Endothelial cell of umbilical vein (primary cell): ENCODE data around the gene SLC25A26. TPM values are rescaled to one million over a fixed set of nuclear protein-coding genes. Genes with fewer than 3 reads are reported as not detected.

Experiments used
- BruUV-seq: library from RNA; stranded (reverse); fragments of 400-500 nt; replicated peaks from 2 replicates; lab custom pipeline; 2021; lab: Mats Ljungman, UMichigan
- CTCF ChIA-PET: fragments of 300-600, 350-600 bp; sonication (Branson Sonifier 250); formaldehyde crosslinking; loops from one replicate; lab custom pipeline; 2021; ENCODE audit warnings: antibody characterized with exemption, inconsistent platforms; lab: Charles Lee
- POLR2A ChIA-PET: fragments of 300-600, 350-600 bp; sonication (Branson Sonifier 250); formaldehyde crosslinking; loops from one replicate; lab custom pipeline; 2021; ENCODE audit warnings: antibody characterized with exemption, inconsistent platforms; lab: Charles Lee
- DNase-seq: peaks from one replicate; pipeline ENCODE4 v3.0.0-alpha.2; 2011; ENCODE audit warnings: low read depth, low spot score
- FAIRE-seq: peaks from 2 replicates; lab custom pipeline; 2011; peaks lifted over from hg19 to GRCh38; lab: Jason Lieb, UNC
- H2AFZ ChIP-seq: 2 replicates; pipeline ENCODE4 v1.6.0; 2012; ENCODE audit warnings: low read depth, low read length, control low read depth, inconsistent platforms
- H3K27ac ChIP-seq: 2 replicates; pipeline ENCODE4 v1.5.1; 2011; ENCODE audit warnings: low read depth, mild to moderate bottlenecking, control low read depth, low read length, moderate library complexity; ENCODE audit not compliant: insufficient read depth
- H3K27me3 ChIP-seq, 2 experiments: 2 replicates each; pipeline versions ENCODE4 v1.6.0 to v1.6.1; 2011; ENCODE audit warnings: low read length in 2 of 2, mixed read lengths in 1 of 2; ENCODE audit not compliant: control insufficient read depth in 2 of 2, insufficient read depth in 2 of 2
- H3K36me3 ChIP-seq, 2 experiments: 2 replicates in 1 of 2; 3 replicates in 1 of 2; pipeline ENCODE4 v1.5.1; 2011; ENCODE audit warnings: low read length in 2 of 2, mild to moderate bottlenecking in 1 of 2, moderate library complexity in 1 of 2; ENCODE audit not compliant: control insufficient read depth in 2 of 2, insufficient read depth in 2 of 2; ENCODE audit errors: extremely low read depth in 1 of 2
- H3K4me1 ChIP-seq: 3 replicates; pipeline ENCODE4 v1.5.1; 2011; ENCODE audit warnings: mild to moderate bottlenecking, low read length; ENCODE audit not compliant: control insufficient read depth, insufficient read depth; ENCODE audit errors: extremely low read depth
- H3K4me2 ChIP-seq: 2 replicates; pipeline ENCODE4 v1.6.1; 2011; ENCODE audit warnings: low read length, control low read depth, mixed read lengths; ENCODE audit not compliant: insufficient read depth
- H3K4me3 ChIP-seq, 3 experiments: fragments of 200-600 bp in 1 of 3; sonication (generic), shearing (Covaris generic) in 1 of 3; replicated peaks in 1 of 3; 2 replicates each; pipeline ENCODE4 v1.5.1; 2011 to 2016; ENCODE audit warnings: control low read depth in 3 of 3, low read length in 3 of 3, mild to moderate bottlenecking in 2 of 3, inconsistent platforms in 1 of 3, low read depth in 1 of 3, moderate library complexity in 1 of 3; ENCODE audit not compliant: insufficient read depth in 1 of 3
- H3K79me2 ChIP-seq: 2 replicates; pipeline ENCODE4 v1.6.0; 2012; ENCODE audit warnings: low read length, inconsistent platforms; ENCODE audit not compliant: control insufficient read depth, insufficient read depth
- H3K9ac ChIP-seq: replicated peaks from 2 replicates; pipeline ENCODE3; 2011; ENCODE audit warnings: low read length, control low read depth; ENCODE audit not compliant: insufficient read depth; ENCODE audit errors: extremely low read depth
- H3K9me1 ChIP-seq: replicated peaks from 3 replicates; pipeline ENCODE4 v1.6.0; 2011; ENCODE audit warnings: mild to moderate bottlenecking, low read length; ENCODE audit not compliant: control insufficient read depth, insufficient read depth; ENCODE audit errors: extremely low read depth
- H3K9me3 ChIP-seq: replicated peaks from 2 replicates; pipeline ENCODE4 v1.5.1; 2012; ENCODE audit warnings: low read length, inconsistent platforms; ENCODE audit not compliant: control insufficient read depth, insufficient read depth
- H4K20me1 ChIP-seq: replicated peaks from 2 replicates; pipeline ENCODE3; 2011; ENCODE audit warnings: mild to moderate bottlenecking, low read length; ENCODE audit not compliant: control insufficient read depth, insufficient read depth; ENCODE audit errors: extremely low read depth
- CTCF ChIP-seq, 2 donors: IDR thresholded peaks; 1 replicate in 1 of 2; 2 replicates in 1 of 2; pipeline ENCODE4 v1.5.1; 2011; ENCODE audit warnings: low read length in 2 of 2, mild to moderate bottlenecking in 2 of 2, moderate library complexity in 2 of 2, control low read depth in 1 of 2, inconsistent platforms in 1 of 2, low read depth in 1 of 2; ENCODE audit not compliant: insufficient read depth in 1 of 2; ENCODE audit errors: extremely low read depth in 1 of 2
- EZH2 ChIP-seq: IDR thresholded peaks from 2 replicates; pipeline ENCODE4 v1.6.1; 2012; ENCODE audit warnings: borderline replicate concordance, low read depth, mild to moderate bottlenecking, moderate library complexity, low read length, inconsistent platforms; ENCODE audit not compliant: severe bottlenecking
- GATA2 ChIP-seq: IDR thresholded peaks from 2 replicates; pipeline ENCODE4 v1.7.0; 2011; ENCODE audit warnings: low read depth, mild to moderate bottlenecking, moderate library complexity, mixed read lengths, low read length; ENCODE audit not compliant: insufficient read length, insufficient read depth
- JUN ChIP-seq: IDR thresholded peaks from 2 replicates; pipeline ENCODE4 v1.6.1; 2011; ENCODE audit warnings: borderline replicate concordance, low read depth; ENCODE audit not compliant: insufficient read length, insufficient read depth
- MAX ChIP-seq: IDR thresholded peaks from 2 replicates; pipeline ENCODE4 v1.6.1; 2011; ENCODE audit not compliant: insufficient read depth, insufficient read length
- MYC ChIP-seq: IDR thresholded peaks from one replicate; pipeline ENCODE4 v1.6.1; 2011; ENCODE audit warnings: mild to moderate bottlenecking, low read depth, low read length
- dilution Hi-C: fragments of 300-500 bp; cut with MboI; formaldehyde crosslinking; loops from one replicate; pipeline ENCODE4 v1.15.0; 2019; ENCODE audit warnings: low sequenced_read_pairs; ENCODE audit not compliant: extremely low pct_ligation_motif_present
- intact Hi-C: fragments of 100-400 bp; cut with micrococcal nuclease; formaldehyde crosslinking; loops from one replicate; pipeline ENCODE4 v1.10.0; 2022
- polyA plus RNA-seq, 4 experiments: library from polyadenylated mRNA; depleted of rRNA in 3 of 4; stranded (reverse) in 3 of 4; unstranded in 1 of 4; fragments of >200 nt; gene quantifications; 2 replicates each; pipeline versions ENCODE4 v1.2.1 to v1.2.3, GENCODE V29; 2011 to 2012; ENCODE audit warnings: missing spikeins in 1 of 4
- total RNA-seq: library from RNA; stranded (reverse); gene quantifications from 2 replicates; pipeline ENCODE4 v1.2.3, GENCODE V29; 2021

SLC25A26 gene
- total and polyA plus RNA-seq, 2 donors (not counting 3 experiments of a cell fraction or from before 2014, with no cell fraction given), result 11.8 to 23.5 TPM

- TF ChIP-seq MAX (no peak), MYC (no peak), JUN (no peak), GATA2 (no peak), EZH2 (no peak), CTCF (IDR thresholded peaks at IDR 0.05; ENCODE audit: extremely low read depth in 1 of 2, insufficient read depth in 1 of 2, low read depth in 1 of 2, low read length in 2 of 2) (peak; percentile 38 to 41)
- no peaks in the 10 kb centered on the region for H3K9me3 ChIP-seq
- no peaks in the 10 kb centered on the region for H4K20me1 ChIP-seq
- no peaks in the 10 kb centered on the region for H3K79me2 ChIP-seq
- no peaks in the 10 kb centered on the region for H3K9me1 ChIP-seq
- intact Hi-C loops (loop anchor here (1.0 to 5.0 kb wide), 7 partner anchors 22 to 546 kb away; partner anchors contain the start of gene LRIG1), dilution Hi-C loops (no loop called here)
- DNase-seq, result peak; percentile 88
- H3K27ac ChIP-seq, result no peak overlapping the region
- FAIRE-seq, result peak; percentile 92
- no peaks in the 10 kb centered on the region for H3K4me1 ChIP-seq
- H3K4me3 ChIP-seq, result no peak overlapping the region
- H3K36me3 ChIP-seq, result no peaks in the 10 kb centered on the region
- no peak overlapping the region for H2AFZ ChIP-seq
- no peak overlapping the region for H3K4me2 ChIP-seq
- H3K9ac ChIP-seq, result no peak overlapping the region
- ChIA-PET POLR2A (interaction anchor here (0.6 kb wide), 1 partner anchor 846 kb away, joined by 3 read pairs; no protein-coding TSS in a partner anchor), CTCF (interaction anchor here (0.6 to 3.6 kb wide), 42 partner anchors 8 to 661 kb away, joined by 3 to 108 read pairs (median 4); no protein-coding TSS in a partner anchor)
- no TSS peak for BruUV-seq
- H3K27me3 ChIP-seq, result no peaks in the 10 kb centered on the region
Observed at GRCh38 chr3:66276705-66277274, 56.0 kb downstream of the SLC25A26 start.
